ENCODE results near the gene SYT17.

Gene SYT17

GRCh38 chr16:19301931-19302330, 133.9 kb downstream of the SYT17 start:
- DNase-seq (ENCODE audit: low read depth), result no peak

DNA sequence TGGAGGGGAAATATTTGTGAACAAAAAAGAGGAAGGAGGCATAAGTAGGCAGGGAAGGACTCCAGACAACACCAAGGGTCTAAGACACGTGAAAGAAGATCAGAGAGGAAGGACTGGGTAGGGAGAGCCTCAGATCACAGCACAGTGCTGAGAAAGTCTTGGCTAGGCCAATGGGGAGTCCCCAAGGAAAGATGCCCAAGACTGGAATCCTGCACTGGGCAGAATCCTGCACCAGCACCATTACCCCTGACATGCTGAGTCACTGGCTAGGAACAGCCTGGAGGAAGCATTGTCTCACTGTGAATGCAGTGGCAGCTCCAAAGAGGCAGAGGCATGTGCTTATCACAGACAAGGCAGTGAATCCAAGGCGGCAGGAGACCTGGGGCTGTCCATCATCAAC, 136.7 kb downstream of the SYT17 start:
- DNase-seq (ENCODE audit: low read depth), result no peak

DNA sequence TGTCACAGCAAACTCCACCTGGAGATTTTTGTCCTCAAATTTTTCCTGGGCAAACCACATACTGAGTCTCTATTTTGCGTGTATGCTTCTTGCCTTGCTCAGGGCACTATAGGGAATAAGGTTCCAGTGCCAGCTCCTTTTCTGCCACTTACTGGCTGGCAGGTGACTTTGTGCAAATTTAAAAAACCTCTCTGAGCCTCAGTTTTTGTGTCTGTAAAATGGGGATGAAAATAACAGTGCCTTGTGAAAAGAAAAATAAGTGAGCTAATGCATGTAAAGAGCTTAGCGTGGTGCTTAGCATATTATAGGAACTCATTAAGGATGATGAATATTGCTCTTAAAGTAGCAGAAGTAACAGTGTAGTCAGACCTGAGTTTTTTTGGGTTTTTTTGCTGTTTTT, 137.4 kb downstream of the SYT17 start:
- DNase-seq (ENCODE audit: low read depth), result no peak

GRCh38 chr16:19307587-19308241, 139.7 kb downstream of the SYT17 start:
- DNase-seq (ENCODE audit: low read depth), result no peak

- DNase-seq (ENCODE audit: low read depth), result no peak
Observed at GRCh38 chr16:19308392-19308791, 140.4 kb downstream of the SYT17 start.

- no peak for DNase-seq (ENCODE audit: low read depth)
Observed at GRCh38 chr16:19309178-19309577, 141.1 kb downstream of the SYT17 start.

DNA sequence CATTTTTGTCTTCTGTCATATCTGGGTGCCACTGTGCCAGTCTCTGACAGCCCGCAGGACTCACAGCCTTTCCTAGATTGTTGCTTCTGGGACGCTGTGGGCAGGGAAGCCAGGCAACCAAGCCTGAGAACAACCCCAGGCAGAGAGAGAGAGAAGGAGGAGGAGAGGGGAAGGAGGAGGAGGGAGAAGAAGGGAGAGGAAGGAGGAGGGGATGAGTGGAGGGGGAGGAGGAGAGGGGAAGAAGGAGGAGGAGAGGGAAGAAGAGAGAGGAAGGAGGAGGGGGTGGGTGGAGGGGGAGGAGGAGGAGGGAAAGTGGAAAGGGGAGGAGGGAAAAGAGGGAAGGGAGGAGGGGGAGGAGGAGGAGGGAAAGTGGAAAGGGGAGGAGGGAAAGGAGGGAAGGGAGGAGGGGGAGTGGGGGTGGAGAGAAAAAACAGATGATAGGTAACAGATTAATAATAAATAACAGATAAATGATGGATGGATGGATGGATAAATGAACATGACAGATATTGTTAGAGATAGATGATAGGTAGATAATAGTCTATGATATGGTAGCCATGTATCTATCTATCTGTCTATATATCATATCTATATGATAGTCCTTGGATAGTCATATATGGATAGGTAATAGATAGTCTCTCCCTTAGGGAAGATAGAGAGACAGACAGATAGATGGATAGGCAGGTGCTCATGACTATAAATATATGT, 146.8 kb downstream of the SYT17 start:
- DNase-seq (ENCODE audit: low read depth), result no peak

DNA sequence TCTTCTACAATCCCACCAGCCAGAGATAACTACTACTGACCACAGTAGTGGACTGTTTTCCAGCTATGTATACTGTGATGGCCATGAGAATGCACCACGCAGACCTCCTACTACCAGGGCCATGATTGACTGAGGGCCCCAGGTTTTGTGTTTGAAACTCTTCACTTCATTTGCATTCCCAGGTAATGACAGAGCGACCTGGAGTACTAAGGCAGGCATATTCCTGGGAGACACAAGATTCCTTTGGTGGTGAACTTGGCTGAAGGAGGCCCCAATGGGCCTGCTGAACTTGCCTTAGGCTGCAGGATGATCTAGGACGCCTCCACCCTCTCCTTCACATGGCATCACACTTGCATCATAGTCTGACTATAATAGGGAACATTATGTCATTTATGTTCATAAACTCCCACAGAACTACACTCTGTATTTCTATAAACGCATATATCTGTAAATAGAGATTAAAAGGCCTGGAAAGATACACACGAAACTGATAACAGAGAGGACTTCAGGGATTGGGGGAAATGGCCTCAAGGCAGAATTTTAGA, 147.9 kb downstream of the SYT17 start:
- DNase-seq (ENCODE audit: low read depth), result no peak

DNA sequence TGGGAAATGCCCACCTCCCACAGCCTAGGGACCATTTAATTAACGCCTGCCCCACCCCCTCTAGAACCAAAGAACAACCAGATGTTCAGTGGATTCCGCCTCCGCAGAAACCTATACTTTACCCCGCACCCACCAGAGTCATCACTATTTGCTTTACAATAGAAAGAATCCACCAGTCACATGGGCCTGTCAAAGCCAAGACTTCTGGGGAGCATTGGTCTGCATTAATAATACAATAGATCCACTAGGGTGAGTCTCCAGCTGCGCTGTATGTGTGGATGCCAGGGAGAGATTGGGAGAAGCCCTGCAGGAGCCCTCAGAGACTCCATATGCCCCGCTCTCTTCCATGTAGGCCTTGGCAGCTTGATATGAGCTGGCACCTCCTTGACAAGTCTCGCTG, 148.8 kb downstream of the SYT17 start:
- DNase-seq (ENCODE audit: low read depth), result no peak

Data from activated T-cell treated with anti-CD3 and anti-CD28 coated beads for 48 hours (primary cell).